Ishikawa (cell line): ENCODE data around the gene PRR5.

Source experiments
- CEBPB ChIP-seq: IDR thresholded peaks from 2 replicates; pipeline ENCODE4 v1.6.1; 2012
- CREB1 ChIP-seq: IDR thresholded peaks from 2 replicates; pipeline ENCODE4 v1.6.1; 2012; ENCODE audit warnings: low read depth
- EGR1 ChIP-seq: IDR thresholded peaks from 2 replicates; pipeline ENCODE4 v1.6.1; 2012
- EP300 ChIP-seq: IDR thresholded peaks from 2 replicates; pipeline ENCODE4 v1.6.1; 2012; ENCODE audit warnings: borderline replicate concordance
- FOXM1 ChIP-seq: IDR thresholded peaks from 2 replicates; pipeline ENCODE4 v1.6.1; 2012; ENCODE audit warnings: low read depth, borderline replicate concordance
- MAX ChIP-seq: IDR thresholded peaks from 2 replicates; pipeline ENCODE4 v1.6.1; 2012
- NFIC ChIP-seq: IDR thresholded peaks from 2 replicates; pipeline ENCODE4 v1.6.1; 2012
- RAD21 ChIP-seq: IDR thresholded peaks from 2 replicates; pipeline ENCODE4 v1.6.1; 2012; ENCODE audit warnings: low read depth
- REST ChIP-seq: IDR thresholded peaks from 2 replicates; pipeline ENCODE4 v1.6.1; 2012; ENCODE audit warnings: low read depth, mild to moderate bottlenecking
- TAF1 ChIP-seq: IDR thresholded peaks from 2 replicates; pipeline ENCODE4 v1.6.1; 2012; ENCODE audit warnings: low read depth, mild to moderate bottlenecking
- TCF12 ChIP-seq: IDR thresholded peaks from 2 replicates; pipeline ENCODE4 v1.6.1; 2012; ENCODE audit warnings: low read depth
- TEAD4 ChIP-seq: IDR thresholded peaks from 2 replicates; pipeline ENCODE4 v1.6.1; 2012
- USF1 ChIP-seq: IDR thresholded peaks from 2 replicates; pipeline ENCODE4 v1.6.1; 2012
- YY1 ChIP-seq: IDR thresholded peaks from 2 replicates; pipeline ENCODE4 v1.6.1; 2012; ENCODE audit warnings: low read depth
- ZBTB7A ChIP-seq: IDR thresholded peaks from 2 replicates; pipeline ENCODE4 v1.6.1; 2012; ENCODE audit warnings: low read depth

PRR5 gene

GRCh38 chr22:44661659-44662569 is 40.1 kb upstream of the PRR5 start:
- no peak for TF ChIP-seq TCF12
- no peak for TF ChIP-seq RAD21
- TF ChIP-seq MAX, result no peak
- no peak for TF ChIP-seq FOXM1

GRCh38 chr22:44663256-44663999 is 38.6 kb upstream of the PRR5 start:
- TF ChIP-seq RAD21, result no peak
- no peak for TF ChIP-seq TAF1
- no peak for TF ChIP-seq ZBTB7A
- TF ChIP-seq FOXM1, result no peak

- TF ChIP-seq USF1, result 0 out of 2 replicates have a peak, but pooled peaks have one; percentile 32
- TF ChIP-seq RAD21, result no peak
Measured at GRCh38 chr22:44664149-44664548, 37.9 kb upstream of the PRR5 start.

GRCh38 chr22:44665115-44665514 is 36.9 kb upstream of the PRR5 start:
- no peak for TF ChIP-seq YY1
- no peak for TF ChIP-seq USF1
- TF ChIP-seq ZBTB7A, result no peak
- TF ChIP-seq EP300, result no peak
- TF ChIP-seq CEBPB, result no peak
- TF ChIP-seq TAF1, result no peak
- no peak for TF ChIP-seq TCF12

GRCh38 chr22:44666207-44666585 is 35.8 kb upstream of the PRR5 start:
- no peak for TF ChIP-seq CEBPB
- no peak for TF ChIP-seq ZBTB7A
- TF ChIP-seq NFIC, result no peak
- no peak for TF ChIP-seq EP300
- TF ChIP-seq FOXM1, result no peak
- TF ChIP-seq TAF1, result no peak
- TF ChIP-seq YY1, result no peak
- TF ChIP-seq TCF12, result no peak
- no peak for TF ChIP-seq EGR1
- no peak for TF ChIP-seq TEAD4

GRCh38 chr22:44667276-44667675 is 34.7 kb upstream of the PRR5 start:
- TF ChIP-seq USF1 (no peak), NFIC (no peak), CEBPB (no peak), TEAD4 (no peak), RAD21 (no peak), YY1 (no peak), CREB1 (no peak), ZBTB7A (no peak), FOXM1 (no peak)

GRCh38 chr22:44667829-44668189 is 34.2 kb upstream of the PRR5 start:
- TF ChIP-seq YY1, result no peak
- no peak for TF ChIP-seq NFIC
- TF ChIP-seq ZBTB7A, result no peak
- TF ChIP-seq EGR1, result no peak
- no peak for TF ChIP-seq EP300
- TF ChIP-seq TCF12, result no peak
- TF ChIP-seq USF1, result no peak
- no peak for TF ChIP-seq TAF1
- no peak for TF ChIP-seq TEAD4
- TF ChIP-seq REST, result no peak
